Trophoblast cell (in vitro differentiated cells and primary cell): Measurements from ENCODE around the gene PHF21B.

Experiments used
- DNase-seq, 2 donors: peaks; one replicate each; pipeline ENCODE4 v3.0.0-alpha.2; 2016
- H2AFZ ChIP-seq: 2 replicates; pipeline ENCODE4 v1.6.1; 2013; ENCODE audit warnings: low read length, moderate library complexity, mild to moderate bottlenecking; ENCODE audit not compliant: insufficient read depth, poor library complexity
- H2AK5ac ChIP-seq: 2 replicates; pipeline ENCODE4 v1.6.1; 2013; ENCODE audit warnings: mild to moderate bottlenecking, low read length
- H2BK120ac ChIP-seq: 2 replicates; pipeline ENCODE4 v1.6.1; 2013; ENCODE audit warnings: low read length, mild to moderate bottlenecking, moderate library complexity; ENCODE audit not compliant: insufficient read depth, poor library complexity
- H2BK12ac ChIP-seq: 2 replicates; pipeline ENCODE4 v1.6.1; 2013; ENCODE audit warnings: mild to moderate bottlenecking, low read length, moderate library complexity
- H2BK5ac ChIP-seq: 2 replicates; pipeline ENCODE4 v1.6.1; 2013; ENCODE audit warnings: low read length, low read depth, moderate library complexity, mild to moderate bottlenecking; ENCODE audit not compliant: poor library complexity
- H3K14ac ChIP-seq: 2 replicates; pipeline ENCODE4 v1.6.1; 2013; ENCODE audit warnings: mild to moderate bottlenecking, low read length
- H3K18ac ChIP-seq: 2 replicates; pipeline ENCODE4 v1.6.1; 2013; ENCODE audit warnings: mild to moderate bottlenecking, low read length
- H3K23ac ChIP-seq: 2 replicates; pipeline ENCODE4 v1.6.1; 2013; ENCODE audit warnings: low read length
- H3K27ac ChIP-seq: 2 replicates; pipeline ENCODE4 v1.5.1; 2013; ENCODE audit warnings: low read depth, mild to moderate bottlenecking, inconsistent platforms, low read length, moderate library complexity
- H3K27me3 ChIP-seq: 2 replicates; pipeline ENCODE4 v1.6.1; 2013; ENCODE audit warnings: inconsistent platforms, mild to moderate bottlenecking, low read length, moderate library complexity; ENCODE audit not compliant: insufficient read depth
- H3K36me3 ChIP-seq, 2 experiments: 1 replicate in 1 of 2; 2 replicates in 1 of 2; pipeline ENCODE4 v1.6.1; 2013; ENCODE audit warnings: low read length in 2 of 2, mild to moderate bottlenecking in 2 of 2, moderate library complexity in 1 of 2; ENCODE audit not compliant: insufficient read depth in 2 of 2, control insufficient read depth in 1 of 2
- H3K4ac ChIP-seq: 2 replicates; pipeline ENCODE4 v1.6.1; 2013; ENCODE audit warnings: low read depth, mild to moderate bottlenecking, low read length, moderate library complexity
- H3K4me1 ChIP-seq, 2 experiments: 1 replicate in 1 of 2; 2 replicates in 1 of 2; pipeline ENCODE4 v1.6.1; 2013; ENCODE audit warnings: low read length in 2 of 2, mild to moderate bottlenecking in 2 of 2, moderate library complexity in 1 of 2; ENCODE audit not compliant: insufficient read depth in 2 of 2, control insufficient read depth in 1 of 2
- H3K4me2 ChIP-seq: 2 replicates; pipeline ENCODE4 v1.6.1; 2013; ENCODE audit warnings: inconsistent platforms, mild to moderate bottlenecking, low read length, moderate library complexity
- H3K4me3 ChIP-seq: 2 replicates; pipeline ENCODE4 v1.5.1; 2013; ENCODE audit warnings: mild to moderate bottlenecking, low read depth, low read length, inconsistent platforms
- H3K79me1 ChIP-seq: one replicate; pipeline ENCODE4 v1.6.1; 2013; ENCODE audit warnings: low read length
- H3K79me2 ChIP-seq: 2 replicates; pipeline ENCODE4 v1.6.1; 2013; ENCODE audit warnings: low read length, mild to moderate bottlenecking; ENCODE audit not compliant: control insufficient read depth, insufficient read depth, poor library complexity
- H3K9ac ChIP-seq: 2 replicates; pipeline ENCODE4 v1.6.1; 2013; ENCODE audit warnings: mild to moderate bottlenecking, low read length
- H3K9me3 ChIP-seq: 2 replicates; pipeline ENCODE4 v1.6.1; 2013; ENCODE audit warnings: low read depth, mild to moderate bottlenecking, control low read depth, inconsistent platforms, low read length; ENCODE audit not compliant: insufficient read depth
- H4K12ac ChIP-seq: 2 replicates; pipeline ENCODE4 v1.6.1; 2013; ENCODE audit warnings: low read depth, mild to moderate bottlenecking, low read length, moderate library complexity
- H4K8ac ChIP-seq: 2 replicates; pipeline ENCODE4 v1.6.1; 2013; ENCODE audit warnings: low read depth, mild to moderate bottlenecking, low read length, moderate library complexity
- H4K91ac ChIP-seq: one replicate; pipeline ENCODE4 v1.6.1; 2013; ENCODE audit warnings: low read depth, mild to moderate bottlenecking, low read length, moderate library complexity
- WGBS: extraction: QIAGEN DNeasy Blood & Tissue Kit; methylation state at CpG from one replicate; pipeline ENCODE4 v1.1.7; 2013; ENCODE audit warnings: missing lambda C conversion rate; ENCODE audit not compliant: insufficient read length, insufficient coverage; ENCODE audit errors: extremely low coverage; 5-methylcytosine and 5-hydroxymethylcytosine counted together

The PHF21B gene

GRCh38 chr22:44947049-44947448 lies 62.8 kb downstream of the PHF21B start:
- H2BK12ac ChIP-seq, result no peak overlapping the region
- H4K12ac ChIP-seq, result no peak overlapping the region
- no peaks in the 10 kb centered on the region for H3K36me3 ChIP-seq
- H3K9ac ChIP-seq, result no peak overlapping the region
- no peak overlapping the region for H3K4me3 ChIP-seq
- no peaks in the 10 kb centered on the region for H3K79me2 ChIP-seq
- H3K4ac ChIP-seq, result no peak overlapping the region
- H3K4me1 ChIP-seq, result no peaks in the 10 kb centered on the region
- no peak overlapping the region for H4K91ac ChIP-seq
- H2BK120ac ChIP-seq, result no peak overlapping the region
- no peak for DNase-seq
- no peak overlapping the region for H4K8ac ChIP-seq
- H3K4me2 ChIP-seq, result no peak overlapping the region
- H2AK5ac ChIP-seq, result no peak overlapping the region
- no peak overlapping the region for H3K27ac ChIP-seq
- H3K14ac ChIP-seq, result no peak overlapping the region
- H2AFZ ChIP-seq, result no peak overlapping the region
- no peak overlapping the region for H3K18ac ChIP-seq
- H3K79me1 ChIP-seq, result no peaks in the 10 kb centered on the region
- WGBS, result no CpG with 5 or more reads among the region's 11 CpGs
- no peak overlapping the region for H2BK5ac ChIP-seq
- no peak overlapping the region for H3K23ac ChIP-seq
- H3K9me3 ChIP-seq, result peaks cover 4% of the 10 kb centered on the region
- H3K27me3 ChIP-seq, result no peaks in the 10 kb centered on the region

GRCh38 chr22:44944883-44945601 lies 64.8 kb downstream of the PHF21B start:
- Histone ChIP-seq H3K4ac (no peak overlapping the region), H4K12ac (no peak overlapping the region), H3K9me3 (no peaks in the 10 kb centered on the region), H4K8ac (no peak overlapping the region), H2BK12ac (no peak overlapping the region), H2BK5ac (no peak overlapping the region), H3K4me3 (no peak overlapping the region), H3K4me2 (no peak overlapping the region), H4K91ac (no peak overlapping the region), H3K4me1 (peaks cover 0 to 6% of the 10 kb centered on the region in 2 experiments), H3K9ac (no peak overlapping the region), H2AK5ac (no peak overlapping the region), H3K79me2 (no peaks in the 10 kb centered on the region), H3K14ac (no peak overlapping the region), H2AFZ (no peak overlapping the region), H3K36me3 (no peaks in the 10 kb centered on the region), H3K27ac (no peak overlapping the region), H3K27me3 (no peaks in the 10 kb centered on the region), H3K18ac (no peak overlapping the region), H3K79me1 (no peaks in the 10 kb centered on the region), H3K23ac (no peak overlapping the region), H2BK120ac (no peak overlapping the region)
- WGBS, result no CpG with 5 or more reads among the region's 20 CpGs
- DNase-seq, result no peak

GRCh38 chr22:44943701-44944324 lies 66.0 kb downstream of the PHF21B start:
- Histone ChIP-seq H2AK5ac (no peak overlapping the region), H3K9me3 (no peaks in the 10 kb centered on the region)
- DNase-seq, result no peak

GRCh38 chr22:44942979-44943700 lies 66.7 kb downstream of the PHF21B start:
- H2BK120ac ChIP-seq, result no peak overlapping the region
- H3K18ac ChIP-seq, result no peak overlapping the region
- no peaks in the 10 kb centered on the region for H3K27me3 ChIP-seq
- no CpG with 5 or more reads among the region's 23 CpGs for WGBS
- no peak overlapping the region for H3K4me2 ChIP-seq
- peaks cover 0 to 6% of the 10 kb centered on the region in 2 experiments for H3K4me1 ChIP-seq
- H3K4me3 ChIP-seq, result no peak overlapping the region
- H2AK5ac ChIP-seq, result no peak overlapping the region
- H3K79me2 ChIP-seq, result no peaks in the 10 kb centered on the region
- no peak overlapping the region for H4K91ac ChIP-seq
- H3K23ac ChIP-seq, result no peak overlapping the region
- H3K79me1 ChIP-seq, result no peaks in the 10 kb centered on the region
- no peak overlapping the region for H4K8ac ChIP-seq
- H3K14ac ChIP-seq, result no peak overlapping the region
- no peak overlapping the region for H4K12ac ChIP-seq
- H3K9ac ChIP-seq, result no peak overlapping the region
- no peak overlapping the region for H2BK12ac ChIP-seq
- H3K27ac ChIP-seq, result no peak overlapping the region
- H3K36me3 ChIP-seq, result no peaks in the 10 kb centered on the region
- no peak overlapping the region for H2BK5ac ChIP-seq
- H3K4ac ChIP-seq, result no peak overlapping the region
- H3K9me3 ChIP-seq, result no peaks in the 10 kb centered on the region
- H2AFZ ChIP-seq, result no peak overlapping the region
- no peak for DNase-seq

More at GRCh38 chr22:44943701-44944324, 66.0 kb downstream of the PHF21B start:
- Histone ChIP-seq H3K27ac (no peak overlapping the region), H3K23ac (no peak overlapping the region), H3K4me2 (no peak overlapping the region), H3K9ac (no peak overlapping the region), H2AFZ (no peak overlapping the region), H3K79me1 (no peaks in the 10 kb centered on the region), H2BK5ac (no peak overlapping the region), H4K8ac (no peak overlapping the region), H3K14ac (no peak overlapping the region), H4K12ac (no peak overlapping the region), H4K91ac (no peak overlapping the region), H3K4ac (no peak overlapping the region), H2BK12ac (no peak overlapping the region), H2BK120ac (no peak overlapping the region), H3K18ac (no peak overlapping the region), H3K4me1 (peaks cover 0 to 6% of the 10 kb centered on the region in 2 experiments), H3K36me3 (no peaks in the 10 kb centered on the region), H3K4me3 (no peak overlapping the region), H3K79me2 (no peaks in the 10 kb centered on the region), H3K27me3 (no peaks in the 10 kb centered on the region)
- WGBS, result no CpG with 5 or more reads among the region's 17 CpGs
